Liver (tissue), 9 donors: ENCODE data around the gene ANKMY1. TPM values are rescaled to one million over a fixed set of nuclear protein-coding genes. Genes with fewer than 3 reads are reported as not detected.

ENCODE experiments used
- DNase-seq: peaks from one replicate; pipeline ENCODE4 v3.0.0-alpha.2; 2017; ENCODE audit warnings: low spot score
- H3K27ac ChIP-seq, 2 donors: one replicate each; pipeline ENCODE4 v1.7.0; 2013; ENCODE audit warnings: inconsistent platforms in 2 of 2, low read length in 2 of 2, control low read depth in 1 of 2, low read depth in 1 of 2, mild to moderate bottlenecking in 1 of 2
- H3K27me3 ChIP-seq, 4 donors: one replicate each; pipeline versions ENCODE4 v1.6.1 to v1.7.0; 2013; ENCODE audit warnings: low read length in 3 of 4, inconsistent platforms in 1 of 4, mild to moderate bottlenecking in 1 of 4, moderate library complexity in 1 of 4; ENCODE audit not compliant: control insufficient read depth in 4 of 4, insufficient read depth in 4 of 4
- H3K36me3 ChIP-seq, 4 donors: one replicate each; pipeline versions ENCODE4 v1.6.1 to v1.7.0; 2013; ENCODE audit warnings: low read length in 3 of 4, mild to moderate bottlenecking in 3 of 4, low read depth in 1 of 4, moderate library complexity in 1 of 4; ENCODE audit not compliant: control insufficient read depth in 4 of 4, insufficient read depth in 3 of 4
- H3K4me1 ChIP-seq, 4 donors: one replicate each; pipeline versions ENCODE4 v1.6.1 to v1.7.0; 2013; ENCODE audit warnings: low read length in 3 of 4, mild to moderate bottlenecking in 3 of 4, moderate library complexity in 1 of 4; ENCODE audit not compliant: control insufficient read depth in 4 of 4, insufficient read depth in 4 of 4
- H3K4me3 ChIP-seq, 3 donors: one replicate each; pipeline versions ENCODE4 v1.6.1 to v1.7.0; 2013; ENCODE audit warnings: low read length in 3 of 3, control low read depth in 1 of 3, low read depth in 1 of 3, mild to moderate bottlenecking in 1 of 3
- H3K9ac ChIP-seq, 2 donors: one replicate each; pipeline ENCODE4 v1.7.0; 2013; ENCODE audit warnings: low read length in 2 of 2, mild to moderate bottlenecking in 2 of 2, moderate library complexity in 2 of 2, control low read depth in 1 of 2, low read depth in 1 of 2
- H3K9me3 ChIP-seq, 4 donors: one replicate each; pipeline versions ENCODE4 v1.6.1 to v1.7.0; 2013; ENCODE audit warnings: low read length in 3 of 4; ENCODE audit not compliant: control insufficient read depth in 4 of 4
- ATF3 ChIP-seq: IDR thresholded peaks from 2 replicates; pipeline ENCODE4 v1.6.1; 2016; ENCODE audit warnings: antibody characterized with exemption
- EGR1 ChIP-seq, 2 donors: IDR thresholded peaks; 2 replicates each; pipeline ENCODE4 v1.6.1; 2016 to 2018; ENCODE audit warnings: antibody characterized with exemption in 2 of 2, low read depth in 2 of 2
- FOXA1 ChIP-seq: IDR thresholded peaks from 2 replicates; pipeline ENCODE4 v1.6.1; 2016; ENCODE audit warnings: antibody characterized with exemption
- FOXA2 ChIP-seq: IDR thresholded peaks from 2 replicates; pipeline ENCODE4 v1.6.1; 2016; ENCODE audit warnings: antibody characterized with exemption
- GABPA ChIP-seq, 2 donors: IDR thresholded peaks in 1 of 2; conservative IDR thresholded peaks in 1 of 2; 2 replicates each; pipeline ENCODE4 v1.6.1; 2016; ENCODE audit warnings: antibody characterized with exemption in 2 of 2, mild to moderate bottlenecking in 1 of 2, moderate library complexity in 1 of 2
- HNF4A ChIP-seq, 2 donors: conservative IDR thresholded peaks; 2 replicates each; pipeline ENCODE4 v1.6.1; 2016; ENCODE audit warnings: antibody characterized with exemption in 2 of 2, mild to moderate bottlenecking in 2 of 2
- HNF4G ChIP-seq: IDR thresholded peaks from 2 replicates; pipeline ENCODE4 v1.6.1; 2016; ENCODE audit warnings: antibody characterized with exemption
- JUND ChIP-seq, 2 donors: IDR thresholded peaks; 2 replicates each; pipeline ENCODE4 v1.6.1; 2016; ENCODE audit warnings: antibody characterized with exemption in 2 of 2
- MAX ChIP-seq: IDR thresholded peaks from 2 replicates; pipeline ENCODE4 v1.6.1; 2016; ENCODE audit warnings: antibody characterized with exemption
- NR2F2 ChIP-seq: IDR thresholded peaks from 2 replicates; pipeline ENCODE4 v1.6.1; 2016; ENCODE audit warnings: antibody characterized with exemption
- RAD21 ChIP-seq, 2 donors: IDR thresholded peaks; 2 replicates each; pipeline ENCODE4 v1.6.1; 2016; ENCODE audit warnings: antibody characterized with exemption in 2 of 2, mild to moderate bottlenecking in 2 of 2
- REST ChIP-seq: IDR thresholded peaks from 2 replicates; pipeline ENCODE4 v1.6.1; 2016; ENCODE audit warnings: antibody characterized with exemption, mild to moderate bottlenecking
- RXRA ChIP-seq, 2 donors: IDR thresholded peaks; 2 replicates each; pipeline ENCODE4 v1.6.1; 2017 to 2018; ENCODE audit warnings: antibody characterized with exemption in 2 of 2, mild to moderate bottlenecking in 1 of 2
- SP1 ChIP-seq: IDR thresholded peaks from 2 replicates; pipeline ENCODE4 v1.6.1; 2018; ENCODE audit warnings: antibody characterized with exemption, mild to moderate bottlenecking
- TAF1 ChIP-seq: conservative IDR thresholded peaks from 2 replicates; pipeline ENCODE4 v1.6.1; 2016; ENCODE audit warnings: antibody characterized with exemption, mild to moderate bottlenecking
- YY1 ChIP-seq: IDR thresholded peaks from 2 replicates; pipeline ENCODE4 v1.6.1; 2016; ENCODE audit warnings: antibody characterized with exemption, mild to moderate bottlenecking
- ZBTB33 ChIP-seq: IDR thresholded peaks from 2 replicates; pipeline ENCODE4 v1.6.1; 2016; ENCODE audit warnings: antibody characterized with exemption
- WGBS: extraction: QIAGEN DNeasy Blood & Tissue Kit; methylation state at CpG from one replicate; pipeline ENCODE4 v1.1.7; 2013; 5-methylcytosine and 5-hydroxymethylcytosine counted together
- polyA plus RNA-seq, 2 donors: library from polyadenylated mRNA; stranded (reverse) in 1 of 2; unstranded in 1 of 2; fragments of 200-250 nt in 1 of 2; fragments of >200 nt in 1 of 2; fragmentation: Nextera tagmentation in 1 of 2; extraction: Ambion mirVana in 1 of 2; gene quantifications; one replicate each; pipeline versions ENCODE4 v1.2.1 to v1.2.3, GENCODE V29; 2013 to 2015
- total RNA-seq, 2 donors: library from RNA; depleted of rRNA; stranded (reverse); fragments of >200 nt; gene quantifications; one replicate each; pipeline ENCODE4 v1.2.3, GENCODE V29; 2014
- TF ChIP-seq, protein P1 (sequence below): fragments of 150-350 bp; IDR thresholded peaks from 2 replicates; pipeline ENCODE4 v1.5.1; 2017; ENCODE audit warnings: improper control_type of control experiment, low read depth, low read length; ENCODE audit not compliant: missing input control
- donor health status: healthy.
- donor health status: healthy.
- donor health status: healthy.
- donor health status: healthy.
- donor health status: healthy.

Gene ANKMY1
- total and polyA plus RNA-seq, 4 donors = 2.5 to 12.8 (median 4.2) TPM

DNA sequence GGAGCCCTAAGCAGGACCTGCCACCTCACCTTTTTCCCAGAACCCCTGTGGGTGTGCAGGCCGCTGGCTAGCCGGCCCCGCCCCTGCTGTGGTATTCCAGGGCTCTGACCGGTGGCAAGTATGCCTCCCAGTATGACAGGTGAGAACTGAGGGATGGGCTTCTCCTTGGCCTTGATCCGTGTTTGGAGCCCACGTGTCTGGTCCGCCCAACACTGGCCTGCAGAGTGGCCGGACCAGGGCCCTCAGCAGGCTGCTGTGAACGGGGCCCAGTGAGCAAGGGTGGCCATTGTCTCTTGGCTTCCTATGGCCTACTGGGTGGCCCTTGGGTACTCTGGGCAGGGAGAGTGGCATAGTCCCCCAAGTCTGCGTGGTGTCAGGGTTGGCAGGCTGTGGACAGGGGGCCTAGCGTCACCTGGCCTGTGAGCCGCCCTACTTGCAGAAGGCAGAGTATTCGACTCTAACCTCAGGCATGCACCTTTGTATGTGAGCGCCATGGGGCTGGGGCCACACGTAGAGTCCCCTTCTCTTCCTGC is 12.3 kb upstream of the ANKMY1 start:
- 95% methylated on average over 15 of the region's 15 CpGs for WGBS

More for the DNA sequence above, 12.3 kb upstream of the ANKMY1 start:
- Histone ChIP-seq H3K4me3 (no peak overlapping the region), H3K4me1 (peaks cover 22 to 39% (median 35%) of the 10 kb centered on the region in 4 donors), H3K27me3 (no peaks in the 10 kb centered on the region), H3K9me3 (no peaks in the 10 kb centered on the region), H3K9ac (no peak overlapping the region), H3K36me3 (peaks cover 0 to 12% (median 4%) of the 10 kb centered on the region in 4 donors), H3K27ac (no peak overlapping the region)
- TF ChIP-seq GABPA (IDR thresholded peaks at IDR 0.05 in 1 of 2, conservative IDR thresholded peaks at IDR 0.05 in 1 of 2) = no peak
- TF ChIP-seq NR2F2 = no peak
- TF ChIP-seq REST = no peak
- TF ChIP-seq YY1 = no peak
- no peak for TF ChIP-seq TAF1
- TF ChIP-seq HNF4A (conservative IDR thresholded peaks at IDR 0.05) = no peak
- TF ChIP-seq HNF4G = no peak
- TF ChIP-seq, protein P1, sequence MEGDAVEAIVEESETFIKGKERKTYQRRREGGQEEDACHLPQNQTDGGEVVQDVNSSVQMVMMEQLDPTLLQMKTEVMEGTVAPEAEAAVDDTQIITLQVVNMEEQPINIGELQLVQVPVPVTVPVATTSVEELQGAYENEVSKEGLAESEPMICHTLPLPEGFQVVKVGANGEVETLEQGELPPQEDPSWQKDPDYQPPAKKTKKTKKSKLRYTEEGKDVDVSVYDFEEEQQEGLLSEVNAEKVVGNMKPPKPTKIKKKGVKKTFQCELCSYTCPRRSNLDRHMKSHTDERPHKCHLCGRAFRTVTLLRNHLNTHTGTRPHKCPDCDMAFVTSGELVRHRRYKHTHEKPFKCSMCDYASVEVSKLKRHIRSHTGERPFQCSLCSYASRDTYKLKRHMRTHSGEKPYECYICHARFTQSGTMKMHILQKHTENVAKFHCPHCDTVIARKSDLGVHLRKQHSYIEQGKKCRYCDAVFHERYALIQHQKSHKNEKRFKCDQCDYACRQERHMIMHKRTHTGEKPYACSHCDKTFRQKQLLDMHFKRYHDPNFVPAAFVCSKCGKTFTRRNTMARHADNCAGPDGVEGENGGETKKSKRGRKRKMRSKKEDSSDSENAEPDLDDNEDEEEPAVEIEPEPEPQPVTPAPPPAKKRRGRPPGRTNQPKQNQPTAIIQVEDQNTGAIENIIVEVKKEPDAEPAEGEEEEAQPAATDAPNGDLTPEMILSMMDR = no peak
- TF ChIP-seq MAX = no peak
- TF ChIP-seq RAD21 (IDR thresholded peaks at IDR 0.05) = no peak
- no peak for TF ChIP-seq FOXA2
- TF ChIP-seq JUND (IDR thresholded peaks at IDR 0.05) = no peak
- no peak for TF ChIP-seq ATF3
- no peak for TF ChIP-seq FOXA1
- TF ChIP-seq EGR1 (IDR thresholded peaks at IDR 0.05; ENCODE audit: low read depth in 2 of 2) = no peak
- TF ChIP-seq SP1 = no peak
- TF ChIP-seq ZBTB33 = no peak
- TF ChIP-seq RXRA (IDR thresholded peaks at IDR 0.05) = no peak
- DNase-seq = no peak
